Measurements from ENCODE around the gene PCNX1. TPM values are rescaled to one million over a fixed set of nuclear protein-coding genes. Genes with fewer than 3 reads are reported as not detected.

PCNX1 gene
- total and polyA plus RNA-seq, 2 experiments from 2014 or later = 6.9 to 33.5 TPM

GRCh38 chr14:70916300-70916699 lies 9.0 kb downstream of the PCNX1 start:
- Histone ChIP-seq H3F3A (ENCODE audit: insufficient read depth) (peaks cover 27% of the 10 kb centered on the region), H3K27ac (no peak overlapping the region), H3K4me1 (ENCODE audit: insufficient read depth) (peaks cover 48% of the 10 kb centered on the region)

GRCh38 chr14:70916799-70917198 lies 9.5 kb downstream of the PCNX1 start:
- H3K9me3 ChIP-seq (ENCODE audit: low read depth) = no peaks in the 10 kb centered on the region
- peak overlapping the region; percentile 9; the same call in 1 of the 2 replicates for H3K27ac ChIP-seq
- DNase-seq = no peak
- H3K4me3 ChIP-seq = no peak overlapping the region
- in situ Hi-C loops (cut with MboI) = no loop called here
- no peaks in the 10 kb centered on the region for H3K36me3 ChIP-seq (ENCODE audit: low read depth)
- WGBS, 2 experiments (ENCODE audit: low coverage in 1 of 2, low lambda C conversion rate in 2 of 2, missing lambda C conversion rate in 2 of 2) = 35 to 38% methylated on average over 4 of the region's 4 CpGs
- no peak overlapping the region for H2AFZ ChIP-seq
- TF ChIP-seq EZH2phosphoT487 (IDR thresholded peaks at IDR 0.05; ENCODE audit: insufficient read depth, low read depth) (no peak), EZH2 (IDR thresholded peaks at IDR 0.05; ENCODE audit: insufficient read depth, poor library complexity, severe bottlenecking) (no peak)
- peaks cover 32% of the 10 kb centered on the region for H3F3A ChIP-seq (ENCODE audit: insufficient read depth)
- H4K20me1 ChIP-seq (ENCODE audit: insufficient read depth) = peaks cover 47% of the 10 kb centered on the region
- no peaks in the 10 kb centered on the region for H3K9me2 ChIP-seq (ENCODE audit: insufficient read depth)
- no peaks in the 10 kb centered on the region for H3K27me3 ChIP-seq (replicated peaks; ENCODE audit: insufficient read depth)
- H3K4me2 ChIP-seq (ENCODE audit: unreplicated experiment) = no peak overlapping the region
- H3K4me1 ChIP-seq (ENCODE audit: insufficient read depth) = peaks cover 48% of the 10 kb centered on the region
- H3K9ac ChIP-seq = no peak overlapping the region
- peaks cover 99% of the 10 kb centered on the region for H3K79me2 ChIP-seq (ENCODE audit: insufficient read depth)

More at GRCh38 chr14:70916300-70916699, 9.0 kb downstream of the PCNX1 start:
- H3K4me3 ChIP-seq = no peak overlapping the region
- WGBS, 2 experiments (ENCODE audit: low coverage in 1 of 2, low lambda C conversion rate in 2 of 2, missing lambda C conversion rate in 2 of 2) = 96% methylated on average over 7 of the region's 7 CpGs
- H3K27me3 ChIP-seq (replicated peaks; ENCODE audit: insufficient read depth) = no peaks in the 10 kb centered on the region
- in situ Hi-C loops (cut with MboI) = no loop called here
- H3K9me2 ChIP-seq (ENCODE audit: insufficient read depth) = no peaks in the 10 kb centered on the region
- H4K20me1 ChIP-seq (ENCODE audit: insufficient read depth) = peaks cover 45% of the 10 kb centered on the region
- no peak overlapping the region for H3K4me2 ChIP-seq (ENCODE audit: unreplicated experiment)
- no peaks in the 10 kb centered on the region for H3K36me3 ChIP-seq (ENCODE audit: low read depth)
- H3K9me3 ChIP-seq (ENCODE audit: low read depth) = no peaks in the 10 kb centered on the region
- TF ChIP-seq EZH2phosphoT487 (IDR thresholded peaks at IDR 0.05; ENCODE audit: insufficient read depth, low read depth) = no peak
- no peak for TF ChIP-seq EZH2 (IDR thresholded peaks at IDR 0.05; ENCODE audit: insufficient read depth, poor library complexity, severe bottlenecking)
- H3K9ac ChIP-seq = no peak overlapping the region
- no peak overlapping the region for H2AFZ ChIP-seq
- DNase-seq = no peak
- H3K79me2 ChIP-seq (ENCODE audit: insufficient read depth) = peaks cover 99% of the 10 kb centered on the region

- no peaks in the 10 kb centered on the region for H3K36me3 ChIP-seq (ENCODE audit: low read depth)
- H4K20me1 ChIP-seq (ENCODE audit: insufficient read depth) = peaks cover 47% of the 10 kb centered on the region
- H3K4me3 ChIP-seq = no peak overlapping the region
- no peaks in the 10 kb centered on the region for H3K27me3 ChIP-seq (replicated peaks; ENCODE audit: insufficient read depth)
- in situ Hi-C loops (cut with MboI) = no loop called here
- H3K9ac ChIP-seq = no peak overlapping the region
- no peak overlapping the region for H3K27ac ChIP-seq
- DNase-seq = no peak
- no peaks in the 10 kb centered on the region for H3K9me2 ChIP-seq (ENCODE audit: insufficient read depth)
- H3K4me2 ChIP-seq (ENCODE audit: unreplicated experiment) = no peak overlapping the region
- peaks cover 35% of the 10 kb centered on the region for H3F3A ChIP-seq (ENCODE audit: insufficient read depth)
- no peaks in the 10 kb centered on the region for H3K9me3 ChIP-seq (ENCODE audit: low read depth)
- H2AFZ ChIP-seq = no peak overlapping the region
- WGBS, 2 experiments (ENCODE audit: low coverage in 1 of 2, low lambda C conversion rate in 2 of 2, missing lambda C conversion rate in 2 of 2) = 100% methylated on average over 1 of the region's 1 CpG
- peaks cover 47% of the 10 kb centered on the region for H3K4me1 ChIP-seq (ENCODE audit: insufficient read depth)
- TF ChIP-seq EZH2 (IDR thresholded peaks at IDR 0.05; ENCODE audit: insufficient read depth, poor library complexity, severe bottlenecking) (no peak), EZH2phosphoT487 (IDR thresholded peaks at IDR 0.05; ENCODE audit: insufficient read depth, low read depth) (no peak)
- H3K79me2 ChIP-seq (ENCODE audit: insufficient read depth) = peaks cover 99% of the 10 kb centered on the region
These were observed 10.4 kb downstream of the PCNX1 start for GRCh38 chr14:70917633-70918032.

GRCh38 chr14:70919774-70920173 lies 12.5 kb downstream of the PCNX1 start:
- peak; percentile 55 for DNase-seq
- Histone ChIP-seq H4K20me1 (ENCODE audit: insufficient read depth) (peaks cover 34% of the 10 kb centered on the region), H3K9ac (no peak overlapping the region)

More at GRCh38 chr14:70919774-70920173, 12.5 kb downstream of the PCNX1 start:
- Histone ChIP-seq H3K36me3 (ENCODE audit: low read depth) (no peaks in the 10 kb centered on the region), H3K4me1 (ENCODE audit: insufficient read depth) (peaks cover 52% of the 10 kb centered on the region), H3K4me3 (0 out of 2 replicates have a peak overlapping the region, but pooled peaks have one; percentile 20), H3K9me2 (ENCODE audit: insufficient read depth) (no peaks in the 10 kb centered on the region), H3K4me2 (ENCODE audit: unreplicated experiment) (peak overlapping the region; percentile 55), H2AFZ (no peak overlapping the region), H3F3A (ENCODE audit: insufficient read depth) (peaks cover 35% of the 10 kb centered on the region), H3K79me2 (ENCODE audit: insufficient read depth) (peaks cover 99% of the 10 kb centered on the region), H3K9me3 (ENCODE audit: low read depth) (no peaks in the 10 kb centered on the region), H3K27me3 (replicated peaks; ENCODE audit: insufficient read depth) (no peaks in the 10 kb centered on the region), H3K27ac (peak overlapping the region; percentile 33; the same call in 1 of the 2 replicates)
- WGBS, 2 experiments (ENCODE audit: low coverage in 1 of 2, low lambda C conversion rate in 2 of 2, missing lambda C conversion rate in 2 of 2) = 12% methylated on average over 3 of the region's 3 CpGs
- no peak for TF ChIP-seq EZH2phosphoT487 (IDR thresholded peaks at IDR 0.05; ENCODE audit: insufficient read depth, low read depth)
- no peak for TF ChIP-seq EZH2 (IDR thresholded peaks at IDR 0.05; ENCODE audit: insufficient read depth, poor library complexity, severe bottlenecking)
- in situ Hi-C loops (cut with MboI) = no loop called here

All from GM23248 (cell line).